Gastrocnemius medialis (tissue), 4 donors: ENCODE measurements around the gene TMEM89.

Experiments used
- CTCF ChIP-seq, 5 experiments: fragments of 450-650 bp in 3 of 5; fragments of 200-600 bp in 2 of 5; sonication (generic) in 2 of 5; IDR thresholded peaks in 4 of 5; conservative IDR thresholded peaks in 1 of 5; 1 replicate in 4 of 5; 2 replicates in 1 of 5; pipeline ENCODE4 v1.5.1; 2016 to 2019; ENCODE audit warnings: antibody characterized with exemption in 5 of 5, mild to moderate bottlenecking in 3 of 5, moderate library complexity in 3 of 5
- POLR2A ChIP-seq, 2 donors: fragments of 450-650 bp; IDR thresholded peaks; one replicate each; pipeline ENCODE4 v1.6.1; 2017; ENCODE audit warnings: antibody characterized with exemption in 2 of 2, mild to moderate bottlenecking in 2 of 2, moderate library complexity in 2 of 2

- TF ChIP-seq CTCF (IDR thresholded peaks at IDR 0.05 in 4 of 5, conservative IDR thresholded peaks at IDR 0.05 in 1 of 5), result no peak
- TF ChIP-seq POLR2A (IDR thresholded peaks at IDR 0.05), result no peak
Measured at GRCh38 chr3:48572517-48572916, 49.1 kb downstream of the TMEM89 start.
